ENCODE data around the gene POMGNT1. TPM values are rescaled to one million over a fixed set of nuclear protein-coding genes. Genes with fewer than 3 reads are reported as not detected.

Gene POMGNT1
- total and polyA plus RNA-seq, 2 experiments from 2014 or later = 52.3 to 60.4 TPM

DNA sequence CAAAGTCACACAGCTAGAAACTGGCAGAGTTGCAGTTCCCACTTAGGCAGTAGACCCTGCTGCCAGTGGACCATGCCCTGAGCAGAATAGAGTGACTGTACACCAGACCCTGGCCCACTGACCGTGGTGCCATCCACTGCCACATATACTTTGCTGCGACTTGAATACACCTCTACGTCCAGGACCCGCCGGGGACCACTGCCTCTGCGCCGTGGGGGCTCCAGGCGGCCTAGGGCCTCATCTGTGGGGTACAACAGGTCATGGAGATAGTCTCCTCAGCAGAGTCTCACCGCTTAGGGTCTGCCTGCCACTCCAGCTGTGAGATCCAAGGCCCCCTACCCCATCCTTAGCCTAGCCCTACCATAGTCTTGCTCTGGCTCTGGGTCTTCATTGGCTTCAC, 1.6 kb downstream of the POMGNT1 start:
- H3K9me3 ChIP-seq (ENCODE audit: low read depth) = no peaks in the 10 kb centered on the region
- H3K9me2 ChIP-seq (replicated peaks; ENCODE audit: insufficient read depth) = no peaks in the 10 kb centered on the region
- no peak overlapping the region for H2AFZ ChIP-seq
- no peak overlapping the region for H3K4me3 ChIP-seq
- no peak for DNase-seq (ENCODE audit: low spot score)
- peak overlapping the region; percentile 100 for H3K4me2 ChIP-seq
- no peaks in the 10 kb centered on the region for H3K27me3 ChIP-seq
- H3K4me1 ChIP-seq (ENCODE audit: insufficient read depth) = peaks cover 12% of the 10 kb centered on the region
- over 99% methylated on average over 9 of the region's 9 CpGs for WGBS (ENCODE audit: low lambda C conversion rate, missing lambda C conversion rate)
- no peaks in the 10 kb centered on the region for H4K20me1 ChIP-seq (ENCODE audit: insufficient read depth, poor library complexity, severe bottlenecking)
- H3K36me3 ChIP-seq (replicated peaks; ENCODE audit: insufficient read depth, low read depth) = no peaks in the 10 kb centered on the region
- H3K27ac ChIP-seq = no peak overlapping the region
- TF ChIP-seq, protein P1, sequence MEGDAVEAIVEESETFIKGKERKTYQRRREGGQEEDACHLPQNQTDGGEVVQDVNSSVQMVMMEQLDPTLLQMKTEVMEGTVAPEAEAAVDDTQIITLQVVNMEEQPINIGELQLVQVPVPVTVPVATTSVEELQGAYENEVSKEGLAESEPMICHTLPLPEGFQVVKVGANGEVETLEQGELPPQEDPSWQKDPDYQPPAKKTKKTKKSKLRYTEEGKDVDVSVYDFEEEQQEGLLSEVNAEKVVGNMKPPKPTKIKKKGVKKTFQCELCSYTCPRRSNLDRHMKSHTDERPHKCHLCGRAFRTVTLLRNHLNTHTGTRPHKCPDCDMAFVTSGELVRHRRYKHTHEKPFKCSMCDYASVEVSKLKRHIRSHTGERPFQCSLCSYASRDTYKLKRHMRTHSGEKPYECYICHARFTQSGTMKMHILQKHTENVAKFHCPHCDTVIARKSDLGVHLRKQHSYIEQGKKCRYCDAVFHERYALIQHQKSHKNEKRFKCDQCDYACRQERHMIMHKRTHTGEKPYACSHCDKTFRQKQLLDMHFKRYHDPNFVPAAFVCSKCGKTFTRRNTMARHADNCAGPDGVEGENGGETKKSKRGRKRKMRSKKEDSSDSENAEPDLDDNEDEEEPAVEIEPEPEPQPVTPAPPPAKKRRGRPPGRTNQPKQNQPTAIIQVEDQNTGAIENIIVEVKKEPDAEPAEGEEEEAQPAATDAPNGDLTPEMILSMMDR (IDR thresholded peaks at IDR 0.05; ENCODE audit: poor library complexity) = no peak
- TF ChIP-seq EZH2phosphoT487 (IDR thresholded peaks at IDR 0.05; ENCODE audit: low read depth, severe bottlenecking, unreplicated experiment) = no peak
- TF ChIP-seq EZH2 (IDR thresholded peaks at IDR 0.05; ENCODE audit: borderline replicate concordance) = no peak
- peaks cover 11% of the 10 kb centered on the region for H3K79me2 ChIP-seq

DNA sequence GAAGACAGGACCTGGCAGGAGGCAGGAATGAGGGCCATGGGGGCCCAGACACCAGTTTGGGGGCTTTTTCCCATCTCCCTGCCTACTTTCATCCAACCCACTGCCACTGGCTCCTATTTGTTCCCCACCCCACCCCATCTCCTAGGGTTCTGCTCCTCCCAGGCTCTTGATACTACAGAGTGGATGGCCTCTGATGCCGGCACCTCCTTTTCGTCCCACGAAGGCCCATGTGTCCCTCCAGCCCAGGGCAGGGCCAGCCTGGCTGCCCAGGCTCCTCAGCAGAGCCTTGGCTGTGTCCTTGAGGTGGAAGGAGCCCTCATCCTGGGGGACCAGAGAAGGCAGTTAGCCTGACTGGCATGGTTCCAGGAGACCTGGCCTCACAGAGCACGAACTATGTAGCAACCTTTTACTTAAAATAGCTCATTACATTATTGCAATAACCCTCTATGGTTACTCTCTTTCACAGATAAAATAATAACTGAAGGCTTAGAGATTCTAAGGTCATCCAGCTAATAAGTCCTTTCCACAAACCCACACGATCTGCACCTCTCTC, 3.5 kb downstream of the POMGNT1 start:
- H3K36me3 ChIP-seq (replicated peaks; ENCODE audit: insufficient read depth, low read depth) = no peaks in the 10 kb centered on the region
- H3K9me3 ChIP-seq (ENCODE audit: low read depth) = no peaks in the 10 kb centered on the region
- DNase-seq (ENCODE audit: low spot score) = peak; percentile 6
- peaks cover 11% of the 10 kb centered on the region for H3K79me2 ChIP-seq
- H4K20me1 ChIP-seq (ENCODE audit: insufficient read depth, poor library complexity, severe bottlenecking) = no peaks in the 10 kb centered on the region
- no peak overlapping the region for H3K27ac ChIP-seq
- no peak overlapping the region for H3K4me3 ChIP-seq
- WGBS (ENCODE audit: low lambda C conversion rate, missing lambda C conversion rate) = 89% methylated on average over 5 of the region's 5 CpGs
- no peak overlapping the region for H2AFZ ChIP-seq
- H3K9me2 ChIP-seq (replicated peaks; ENCODE audit: insufficient read depth) = no peaks in the 10 kb centered on the region
- no peaks in the 10 kb centered on the region for H3K27me3 ChIP-seq
- H3K4me2 ChIP-seq = no peak overlapping the region
- H3K4me1 ChIP-seq (ENCODE audit: insufficient read depth) = peaks cover 12% of the 10 kb centered on the region
- TF ChIP-seq, protein P1 (IDR thresholded peaks at IDR 0.05; ENCODE audit: poor library complexity) = no peak
- TF ChIP-seq EZH2 (IDR thresholded peaks at IDR 0.05; ENCODE audit: borderline replicate concordance) = no peak
- no peak for TF ChIP-seq EZH2phosphoT487 (IDR thresholded peaks at IDR 0.05; ENCODE audit: low read depth, severe bottlenecking, unreplicated experiment)

DNA sequence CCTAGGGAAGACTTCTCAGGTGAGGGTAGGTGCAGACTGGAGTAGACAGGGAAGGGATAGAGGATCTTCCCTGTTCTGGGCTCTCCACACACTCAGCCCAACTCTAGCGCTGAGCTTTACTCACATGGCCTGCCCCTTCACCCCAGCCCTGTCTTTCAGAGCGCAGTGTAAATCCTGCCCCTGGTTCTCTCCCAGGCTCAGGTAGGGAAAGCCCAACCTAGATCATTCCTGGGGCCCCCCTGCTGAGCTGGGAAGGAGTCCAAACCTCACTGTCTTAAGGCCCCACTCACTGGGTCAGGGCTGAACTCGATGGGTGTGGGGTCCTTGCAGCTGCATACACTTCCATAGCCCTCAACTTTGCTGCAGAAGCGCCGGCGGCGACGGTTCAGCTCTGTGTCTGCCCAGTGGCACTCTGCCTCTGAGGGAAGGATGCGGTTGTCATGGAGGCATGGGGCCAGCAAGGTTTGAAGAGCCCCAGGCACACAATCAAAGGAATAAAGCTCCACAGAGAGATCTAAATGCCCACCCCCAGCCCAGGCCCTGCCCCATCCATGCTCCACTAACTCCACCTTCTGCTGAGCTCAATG, 4.2 kb downstream of the POMGNT1 start:
- no peak overlapping the region for H3K4me2 ChIP-seq
- no peak overlapping the region for H2AFZ ChIP-seq
- no peaks in the 10 kb centered on the region for H3K9me2 ChIP-seq (replicated peaks; ENCODE audit: insufficient read depth)
- no peaks in the 10 kb centered on the region for H3K27me3 ChIP-seq
- TF ChIP-seq EZH2 (IDR thresholded peaks at IDR 0.05; ENCODE audit: borderline replicate concordance) (no peak), EZH2phosphoT487 (IDR thresholded peaks at IDR 0.05; ENCODE audit: low read depth, severe bottlenecking, unreplicated experiment) (no peak)
- TF ChIP-seq, protein P1 (IDR thresholded peaks at IDR 0.05; ENCODE audit: poor library complexity) = no peak
- H3K9me3 ChIP-seq (ENCODE audit: low read depth) = no peaks in the 10 kb centered on the region
- peaks cover 11% of the 10 kb centered on the region for H3K4me1 ChIP-seq (ENCODE audit: insufficient read depth)
- H3K79me2 ChIP-seq = peaks cover 11% of the 10 kb centered on the region
- no peaks in the 10 kb centered on the region for H4K20me1 ChIP-seq (ENCODE audit: insufficient read depth, poor library complexity, severe bottlenecking)
- no peak overlapping the region for H3K27ac ChIP-seq
- H3K36me3 ChIP-seq (replicated peaks; ENCODE audit: insufficient read depth, low read depth) = no peaks in the 10 kb centered on the region
- DNase-seq (ENCODE audit: low spot score) = peak; percentile 4
- WGBS (ENCODE audit: low lambda C conversion rate, missing lambda C conversion rate) = 89% methylated on average over 9 of the region's 9 CpGs
- H3K4me3 ChIP-seq = no peak overlapping the region
